ENCODE measurements around the gene CCDC60.

Gene CCDC60

GRCh38 chr12:119450771-119451170 is 116.2 kb downstream of the CCDC60 start:
- DNase-seq = no peak

GRCh38 chr12:119456824-119457223 is 122.3 kb downstream of the CCDC60 start:
- no peak for DNase-seq

- no peak for DNase-seq
Measured at GRCh38 chr12:119457271-119457670, 122.7 kb downstream of the CCDC60 start.

- DNase-seq = no peak
Measured at GRCh38 chr12:119459481-119459880, 125.0 kb downstream of the CCDC60 start.

- DNase-seq = no peak
Measured at GRCh38 chr12:119460876-119461275, 126.3 kb downstream of the CCDC60 start.

- DNase-seq = no peak
Measured at GRCh38 chr12:119461636-119462214, 127.2 kb downstream of the CCDC60 start.

- DNase-seq = no peak
Measured at GRCh38 chr12:119463211-119463926, 128.8 kb downstream of the CCDC60 start.

GRCh38 chr12:119468296-119468695 is 133.8 kb downstream of the CCDC60 start:
- no peak for DNase-seq

- DNase-seq = no peak
Measured at GRCh38 chr12:119475650-119476049, 141.1 kb downstream of the CCDC60 start.

- no peak for DNase-seq
Measured at GRCh38 chr12:119476951-119477350, 142.4 kb downstream of the CCDC60 start.

- DNase-seq = no peak
Measured at GRCh38 chr12:119479121-119479561, 144.6 kb downstream of the CCDC60 start.

GRCh38 chr12:119480551-119480950 is 146.0 kb downstream of the CCDC60 start:
- no peak for DNase-seq

- DNase-seq = no peak
Measured at GRCh38 chr12:119486599-119487154, 152.1 kb downstream of the CCDC60 start.

GRCh38 chr12:119491814-119492213 is 157.3 kb downstream of the CCDC60 start:
- DNase-seq = no peak

- DNase-seq = no peak
Measured at GRCh38 chr12:119500209-119500608, 165.7 kb downstream of the CCDC60 start.

- no peak for DNase-seq
Measured at GRCh38 chr12:119501052-119501451, 166.5 kb downstream of the CCDC60 start.

- DNase-seq = no peak
Measured at GRCh38 chr12:119505001-119505400, 170.5 kb downstream of the CCDC60 start.

GRCh38 chr12:119512772-119513497 is 178.4 kb downstream of the CCDC60 start:
- no peak for DNase-seq

- DNase-seq = no peak
Measured at GRCh38 chr12:119528241-119528640, 193.7 kb downstream of the CCDC60 start.

GRCh38 chr12:119540476-119540875 is 205.9 kb downstream of the CCDC60 start:
- no peak for DNase-seq

GRCh38 chr12:119544765-119545625 is 210.5 kb downstream of the CCDC60 start:
- peak; percentile 37 to 57 for DNase-seq

GRCh38 chr12:119546340-119546739 is 211.8 kb downstream of the CCDC60 start:
- no peak for DNase-seq

GRCh38 chr12:119547001-119547400 is 212.5 kb downstream of the CCDC60 start:
- DNase-seq = no peak

Data from NCI-H2081 (cell line).